IPS-NIHi7 (cell line): ENCODE results near the gene PSKH1.
A peak's percentile ranks its signal among the peaks of the same experiment; 100 is the strongest.
"Not testable (repeated sequence)": the region's sequence is repeated elsewhere in the genome, so short reads cannot be mapped to it uniquely, and the experiment has no call there.

Source experiments
- DNase-seq: peaks from one replicate; pipeline ENCODE4 v3.0.0; 2012; ENCODE audit warnings: mixed read lengths; ENCODE audit errors: extremely low spot score

PSKH1 gene

GRCh38 chr16:67892899-67893742, at the start of gene PSKH1:
PSKH1 (plus strand) TSS chr16:67893254; CDS start chr16:67908750, 15,496 bp downstream.
- DNase-seq, result peak; percentile 100

- DNase-seq, result no peak
Observed at GRCh38 chr16:67843343-67843765, 49.7 kb upstream of the PSKH1 start.

GRCh38 chr16:67844497-67844896, 48.6 kb upstream of the PSKH1 start:
- DNase-seq, result no peak

- DNase-seq, result no peak
Observed at GRCh38 chr16:67845291-67846062, 47.6 kb upstream of the PSKH1 start.

GRCh38 chr16:67846063-67846319, 47.1 kb upstream of the PSKH1 start:
- DNase-seq, result no peak

GRCh38 chr16:67846320-67847063, 46.6 kb upstream of the PSKH1 start, which contains the start of gene NUTF2:
NUTF2 (plus strand) TSS chr16:67846933; CDS start chr16:67865131, 18,198 bp downstream.
- peak; percentile 94 for DNase-seq

- no peak for DNase-seq
Observed at GRCh38 chr16:67847064-67847861, 45.8 kb upstream of the PSKH1 start, which contains the start of gene CENPT. CENPT (minus strand) TSS chr16:67847693; CDS start chr16:67833859, 13,834 bp downstream.

GRCh38 chr16:67848118-67848517, 44.9 kb upstream of the PSKH1 start:
- DNase-seq, result no peak

- DNase-seq, result no peak
Observed at GRCh38 chr16:67853670-67854069, 39.4 kb upstream of the PSKH1 start.

- no peak for DNase-seq
Observed at GRCh38 chr16:67855789-67856188, 37.3 kb upstream of the PSKH1 start.

GRCh38 chr16:67856927-67857546, 36.0 kb upstream of the PSKH1 start:
- DNase-seq, result no peak

- DNase-seq, result peak; percentile 74
Observed at GRCh38 chr16:67857547-67858233, 35.4 kb upstream of the PSKH1 start.

GRCh38 chr16:67858500-67858899, 34.6 kb upstream of the PSKH1 start:
- no peak for DNase-seq

- DNase-seq, result no peak
Observed at GRCh38 chr16:67860589-67861398, 32.3 kb upstream of the PSKH1 start.

GRCh38 chr16:67861877-67862276, 31.2 kb upstream of the PSKH1 start:
- no peak for DNase-seq

GRCh38 chr16:67862623-67863583, 30.2 kb upstream of the PSKH1 start:
- no peak for DNase-seq

GRCh38 chr16:67864044-67864443, 29.0 kb upstream of the PSKH1 start:
- DNase-seq, result not testable (repeated sequence)

GRCh38 chr16:67864594-67864993, 28.5 kb upstream of the PSKH1 start:
- no peak for DNase-seq
